HL-60/S4 treated with phorbol 12-myristate 13-acetate at 8.2 ng/mL for 4 days and 3 days (cell line): ENCODE results near the gene EED.

Source experiments
- in situ Hi-C: fragments of 300-500 bp; cut with MboI; formaldehyde crosslinking; loops from 2 replicates; pipeline ENCODE4 v1.15.0; 2022; ENCODE audit warnings: low sequenced_read_pairs

Gene EED, protein sequence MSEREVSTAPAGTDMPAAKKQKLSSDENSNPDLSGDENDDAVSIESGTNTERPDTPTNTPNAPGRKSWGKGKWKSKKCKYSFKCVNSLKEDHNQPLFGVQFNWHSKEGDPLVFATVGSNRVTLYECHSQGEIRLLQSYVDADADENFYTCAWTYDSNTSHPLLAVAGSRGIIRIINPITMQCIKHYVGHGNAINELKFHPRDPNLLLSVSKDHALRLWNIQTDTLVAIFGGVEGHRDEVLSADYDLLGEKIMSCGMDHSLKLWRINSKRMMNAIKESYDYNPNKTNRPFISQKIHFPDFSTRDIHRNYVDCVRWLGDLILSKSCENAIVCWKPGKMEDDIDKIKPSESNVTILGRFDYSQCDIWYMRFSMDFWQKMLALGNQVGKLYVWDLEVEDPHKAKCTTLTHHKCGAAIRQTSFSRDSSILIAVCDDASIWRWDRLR

DNA sequence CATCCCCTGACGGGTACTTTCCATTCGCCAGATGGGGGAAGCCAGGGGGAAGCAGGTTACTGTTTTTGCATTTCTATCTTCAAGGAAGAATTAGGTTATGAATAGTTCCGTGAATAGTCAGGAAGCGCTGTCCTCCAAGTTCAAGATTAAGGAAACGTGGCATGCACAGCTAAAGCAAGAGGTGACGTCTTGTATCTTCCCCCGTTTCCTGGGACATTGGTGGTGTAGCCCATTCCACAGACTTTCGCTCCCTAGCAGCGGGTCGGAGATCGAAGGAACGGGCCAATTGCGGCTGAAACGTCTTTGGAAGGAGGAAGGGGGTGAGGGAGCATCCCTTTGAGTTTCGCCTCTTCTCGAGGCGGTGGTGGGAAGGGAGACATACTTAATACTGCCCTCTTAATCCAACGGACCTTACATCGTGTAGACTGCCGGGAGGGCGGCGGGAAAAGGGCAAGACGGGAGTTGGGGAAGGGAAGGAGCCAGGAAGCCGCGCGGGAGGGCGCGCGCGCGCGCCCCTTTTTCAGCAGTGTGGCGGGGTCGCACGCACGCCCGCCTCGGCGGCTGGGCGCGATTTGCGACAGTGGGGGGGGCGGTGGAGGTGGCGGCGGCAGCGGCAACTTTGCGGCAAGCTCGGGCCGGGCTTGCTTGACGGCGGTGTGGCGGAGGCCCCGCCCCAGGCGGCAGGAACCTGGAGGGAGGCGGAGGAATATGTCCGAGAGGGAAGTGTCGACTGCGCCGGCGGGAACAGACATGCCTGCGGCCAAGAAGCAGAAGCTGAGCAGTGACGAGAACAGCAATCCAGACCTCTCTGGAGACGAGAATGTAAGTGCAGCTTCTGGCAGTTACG is at the start of gene EED:
Gene EED (plus strand): TSS at position 232 of the 847 bp plus-strand sequence. CDS start 477 bp downstream, at position 709.
- in situ Hi-C loops: no loop called here

DNA sequence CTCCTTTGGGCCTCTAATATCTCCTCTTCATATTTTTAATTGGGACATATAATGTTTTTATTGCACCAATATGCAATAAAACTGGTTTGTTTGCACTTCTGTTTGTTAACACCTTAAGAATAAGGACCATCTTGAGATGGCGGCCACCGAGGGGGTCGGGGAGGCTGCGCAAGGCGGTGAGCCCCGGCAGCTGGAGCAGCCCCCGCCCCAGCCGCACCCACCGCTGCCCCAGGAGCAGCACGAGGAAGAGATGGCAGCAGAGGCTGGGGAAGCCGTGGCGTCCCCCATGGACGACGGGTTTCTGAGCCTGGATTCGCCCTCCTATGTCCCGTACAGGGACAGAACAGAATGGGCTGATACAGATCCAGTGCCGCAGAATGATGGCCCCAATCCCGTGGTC is 49.6 kb upstream of the EED start:
- in situ Hi-C loops: no loop called here

DNA sequence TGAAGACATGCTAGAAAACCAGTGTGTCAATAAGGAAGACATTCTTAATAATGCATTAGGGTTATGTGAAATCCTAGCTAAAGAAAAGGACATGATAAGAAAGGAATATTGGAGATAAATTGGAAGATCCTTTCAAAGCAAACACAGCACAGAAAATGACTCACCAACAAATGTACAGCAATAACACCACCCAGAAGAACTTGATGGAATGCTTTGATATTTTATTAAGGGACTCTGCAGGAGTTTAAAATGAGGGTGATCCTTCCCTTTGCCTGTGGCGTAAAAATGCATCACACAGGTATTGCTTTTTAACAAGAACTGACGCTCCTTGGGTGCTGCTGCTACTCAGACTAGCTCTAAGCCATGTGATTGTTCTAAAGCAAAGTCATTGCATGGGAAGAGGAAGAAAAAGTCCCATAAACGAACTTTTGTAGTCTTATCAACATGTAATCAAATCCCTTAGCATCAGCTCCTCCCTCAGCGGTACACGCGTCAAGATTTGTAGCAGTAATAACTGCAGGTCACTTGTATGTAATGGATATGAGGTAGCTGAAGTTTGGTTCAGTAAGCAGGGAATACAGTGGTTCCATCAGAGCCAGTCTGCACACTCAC is 48.4 kb upstream of the EED start:
- in situ Hi-C loops: no loop called here

DNA sequence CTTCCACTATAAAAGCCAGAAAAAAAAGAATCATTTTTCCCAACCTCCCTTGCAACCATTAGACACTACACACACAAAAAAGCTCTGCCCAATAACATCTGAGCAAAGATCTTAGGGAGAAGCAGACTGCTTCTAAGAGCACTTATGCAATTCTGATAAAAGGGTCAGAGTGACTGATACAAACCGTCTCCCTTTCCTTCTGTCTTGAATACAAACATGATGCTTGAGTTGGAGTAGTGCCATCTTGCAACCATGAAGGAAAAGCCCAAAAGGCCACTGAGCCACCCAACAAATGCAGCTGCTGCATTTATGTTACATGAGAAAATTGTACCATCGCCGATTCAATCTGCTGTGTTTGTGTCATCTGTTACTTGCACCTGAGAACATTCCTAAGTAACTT is 47.6 kb upstream of the EED start:
- in situ Hi-C loops: no loop called here

DNA sequence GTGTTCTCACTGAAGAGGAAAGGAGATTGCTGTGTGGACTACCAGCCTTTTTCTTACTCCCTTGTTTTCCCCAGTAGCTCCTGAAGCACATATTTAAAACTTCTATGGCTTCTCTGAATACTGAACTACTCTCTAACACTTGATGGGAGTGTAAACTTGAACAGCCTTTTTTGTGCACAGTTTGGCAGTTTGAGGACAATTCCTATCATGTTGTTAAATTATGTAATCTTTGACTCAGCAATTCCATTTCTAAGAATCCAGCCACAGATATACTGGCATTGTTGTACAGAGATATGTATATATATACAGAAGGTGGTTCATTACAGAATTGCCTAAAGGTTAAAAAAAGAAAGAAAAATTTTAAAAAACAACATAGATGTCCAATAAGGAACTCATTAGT is 47.1 kb upstream of the EED start:
- in situ Hi-C loops: no loop called here

DNA sequence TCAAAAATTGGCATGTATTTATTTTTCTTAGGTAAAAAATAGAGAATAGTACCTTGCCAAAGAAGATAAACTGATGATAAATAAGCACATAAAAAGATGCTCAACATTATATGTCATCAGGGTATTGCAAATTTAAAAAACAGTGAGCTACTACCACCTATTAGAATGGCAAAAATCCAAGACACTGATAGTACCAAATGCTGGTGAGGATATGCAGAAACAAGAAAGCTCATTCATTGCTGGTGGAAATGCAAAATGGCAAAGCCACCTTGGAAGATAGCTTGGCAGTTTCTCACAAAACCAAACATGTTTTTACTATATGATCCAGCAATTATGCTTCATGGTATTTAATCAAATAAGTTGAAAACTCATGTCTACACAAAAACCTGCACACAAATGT is 46.4 kb upstream of the EED start:
- in situ Hi-C loops: no loop called here

DNA sequence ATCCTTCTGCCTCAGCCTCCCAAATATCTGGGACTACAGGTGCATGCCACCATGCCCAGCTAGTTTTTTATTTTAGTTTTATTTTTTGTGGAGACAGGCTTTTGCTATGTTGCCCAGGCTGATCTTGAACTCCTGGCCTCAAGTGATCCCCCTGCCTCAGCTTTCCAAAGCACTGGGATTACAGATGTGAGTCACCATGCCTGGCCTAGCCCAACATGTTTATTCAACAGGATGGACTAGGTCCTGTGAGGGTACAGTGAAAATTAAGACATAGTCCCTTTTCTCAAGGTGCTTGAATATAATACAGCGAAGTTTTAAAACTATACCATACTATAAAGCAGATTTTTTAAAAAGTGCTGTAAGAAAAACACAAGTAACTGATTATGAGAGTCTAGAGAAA is 45.2 kb upstream of the EED start:
- in situ Hi-C loops: no loop called here

DNA sequence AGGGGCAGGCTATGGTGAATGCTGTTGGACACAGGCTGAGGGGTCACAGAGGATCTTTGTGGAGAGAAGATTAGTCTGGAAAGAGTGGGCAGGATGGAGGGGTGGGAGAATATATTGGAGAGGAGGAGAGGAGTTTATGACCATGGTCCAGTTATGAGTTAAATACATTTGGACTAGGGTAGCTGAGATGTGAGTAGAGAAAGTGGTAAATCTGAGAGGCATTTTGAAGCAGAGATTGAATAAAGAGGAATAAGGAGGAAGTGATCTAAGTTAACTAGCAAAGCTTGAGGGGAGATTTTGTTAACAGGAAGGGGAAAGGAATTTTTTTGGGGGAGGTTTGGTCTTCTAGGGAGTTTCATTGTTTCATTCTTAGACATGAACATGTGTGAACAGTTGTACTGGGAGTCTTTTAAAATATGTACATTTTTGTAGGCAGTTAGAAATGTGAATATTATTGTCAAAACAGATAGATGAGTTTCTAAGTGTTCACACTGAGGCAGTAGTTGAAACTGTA is 43.1 kb upstream of the EED start:
- in situ Hi-C loops: loop anchor here (10.0 kb wide), 1 partner anchor 147 kb away; no protein-coding TSS in a partner anchor

DNA sequence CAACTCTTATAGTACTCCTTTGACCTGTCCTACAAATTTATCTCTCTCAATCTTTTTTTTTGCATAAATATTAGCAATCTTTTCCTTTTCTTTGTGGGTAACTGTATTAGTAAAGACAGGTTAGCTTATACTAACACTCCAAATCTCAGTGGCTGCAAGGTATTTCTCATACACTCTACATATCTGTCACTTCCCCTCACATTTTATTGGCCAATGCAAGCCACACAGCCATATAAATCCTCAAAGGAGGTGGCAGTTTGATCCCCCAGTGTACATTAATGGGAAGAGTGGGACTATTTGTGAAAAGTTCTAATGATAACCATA is 42.6 kb upstream of the EED start:
- in situ Hi-C loops: loop anchor here (10.0 kb wide), 1 partner anchor 147 kb away; no protein-coding TSS in a partner anchor

DNA sequence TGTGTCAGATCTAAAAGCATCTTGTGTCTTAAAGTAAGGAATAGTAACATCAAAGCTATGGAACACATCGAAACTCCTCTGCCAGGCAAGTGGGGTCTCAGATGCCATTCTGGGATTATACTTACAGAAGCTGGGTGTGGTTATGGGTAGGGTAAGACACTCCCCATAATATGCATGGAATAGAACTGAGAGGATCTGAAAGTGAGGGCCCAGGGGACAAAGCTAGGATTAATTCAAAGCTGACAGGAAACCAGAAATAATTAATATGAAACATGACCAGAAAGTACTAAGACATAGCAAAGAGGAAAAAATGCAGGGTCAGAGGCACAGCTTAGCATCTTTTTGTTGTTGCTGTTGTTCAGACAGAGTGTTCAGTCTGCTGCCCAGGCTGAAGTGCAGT is 40.2 kb upstream of the EED start:
- in situ Hi-C loops: loop anchor here (10.0 kb wide), 1 partner anchor 150 kb away; no protein-coding TSS in a partner anchor

DNA sequence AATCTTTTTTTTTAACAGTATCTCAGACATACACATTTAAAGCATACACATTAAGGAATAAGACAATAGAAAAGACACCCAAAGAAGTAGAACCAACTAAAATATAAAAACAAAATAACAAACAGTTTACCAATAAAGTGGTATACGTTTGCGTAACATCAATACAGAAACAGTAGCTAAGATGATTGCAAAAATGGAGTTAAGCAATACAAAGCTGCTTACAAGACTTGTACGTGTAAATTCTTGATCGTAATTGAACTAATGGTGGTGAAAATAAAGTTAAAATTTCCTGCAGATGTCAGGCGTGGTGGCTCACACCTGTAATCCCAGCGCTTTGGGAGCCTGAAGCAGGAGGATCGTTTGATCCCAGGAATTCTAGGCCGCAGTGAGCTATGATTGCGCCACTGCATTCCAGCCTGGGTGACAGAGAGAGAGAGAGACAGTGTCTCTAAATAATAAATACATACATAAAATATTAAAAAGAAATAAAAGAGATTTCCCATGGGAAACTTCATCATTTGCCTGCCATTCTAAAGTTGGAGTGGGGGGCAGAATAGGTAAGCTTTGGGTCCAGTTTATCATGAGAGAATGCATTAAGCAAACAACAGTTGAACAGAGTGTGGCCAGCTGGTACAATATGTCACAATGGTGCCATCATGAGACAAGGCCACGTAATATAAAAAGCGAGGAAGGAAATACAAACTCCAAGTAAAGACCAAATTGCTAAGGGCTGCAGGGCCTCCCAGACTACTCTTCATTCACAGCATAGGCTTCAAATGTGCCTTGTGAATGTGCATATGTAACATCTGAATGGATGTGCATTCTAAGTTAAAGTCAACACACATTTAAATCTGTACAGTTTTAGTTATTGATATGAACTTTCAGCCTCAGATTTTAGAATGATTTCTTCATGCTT is 38.9 kb upstream of the EED start:
- in situ Hi-C loops: loop anchor here (10.0 kb wide), 1 partner anchor 151 kb away; no protein-coding TSS in a partner anchor

DNA sequence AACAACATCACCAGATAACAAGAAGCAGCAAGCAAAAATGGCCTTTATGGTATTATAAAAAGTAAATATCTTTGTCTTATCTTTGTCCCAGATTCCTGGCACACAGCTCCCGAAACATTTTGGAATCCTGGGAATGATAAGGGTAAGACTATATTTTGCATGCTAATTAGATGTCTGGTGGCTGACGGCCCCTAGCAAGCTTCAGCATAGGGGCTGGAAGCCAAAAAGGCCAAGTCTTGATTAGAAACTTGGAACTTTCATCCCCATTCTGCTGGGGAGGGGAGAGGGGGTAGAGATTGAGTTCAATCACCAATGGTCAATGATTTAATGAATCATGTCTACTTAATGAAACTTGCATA is 38.2 kb upstream of the EED start:
- in situ Hi-C loops: loop anchor here (10.0 kb wide), 1 partner anchor 152 kb away; no protein-coding TSS in a partner anchor

DNA sequence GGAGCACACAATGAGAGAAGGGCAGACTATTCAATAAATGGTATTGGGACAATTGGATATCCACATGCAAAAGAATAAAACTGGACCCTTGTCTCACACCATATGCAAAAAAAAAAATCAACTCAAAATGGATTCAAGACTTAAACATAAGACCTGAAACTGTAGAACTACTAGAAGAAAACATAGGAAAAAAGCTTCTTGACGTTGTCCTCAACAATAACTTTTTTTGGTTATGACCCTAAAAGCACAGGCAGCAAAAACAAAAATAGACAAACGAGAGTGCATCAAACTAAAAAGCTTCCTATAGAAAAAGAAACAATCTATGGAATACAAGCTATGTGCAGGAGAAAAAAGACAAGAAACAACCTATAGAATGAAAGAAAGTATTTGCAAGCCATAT is 37.1 kb upstream of the EED start:
- in situ Hi-C loops: loop anchor here (10.0 kb wide), 1 partner anchor 153 kb away; no protein-coding TSS in a partner anchor

DNA sequence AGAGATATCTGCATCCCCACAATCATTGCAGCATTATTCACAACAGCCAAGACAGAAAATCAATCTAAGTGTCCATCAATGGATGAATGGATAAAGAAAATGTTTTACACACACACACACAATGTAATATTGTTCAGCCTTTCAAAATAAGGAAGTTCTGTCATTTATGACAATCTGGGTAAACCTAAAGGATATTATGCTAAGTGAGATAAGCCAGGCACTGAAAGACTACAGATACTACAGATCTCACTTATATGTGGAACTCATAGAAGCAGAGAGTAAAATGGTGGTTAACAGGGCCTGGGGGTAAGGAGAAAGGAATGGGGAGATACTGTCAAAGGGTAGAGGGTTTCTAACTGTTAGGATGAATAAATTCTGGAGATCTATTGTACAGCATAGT is 36.0 kb upstream of the EED start:
- in situ Hi-C loops: loop anchor here (10.0 kb wide), 1 partner anchor 154 kb away; no protein-coding TSS in a partner anchor

DNA sequence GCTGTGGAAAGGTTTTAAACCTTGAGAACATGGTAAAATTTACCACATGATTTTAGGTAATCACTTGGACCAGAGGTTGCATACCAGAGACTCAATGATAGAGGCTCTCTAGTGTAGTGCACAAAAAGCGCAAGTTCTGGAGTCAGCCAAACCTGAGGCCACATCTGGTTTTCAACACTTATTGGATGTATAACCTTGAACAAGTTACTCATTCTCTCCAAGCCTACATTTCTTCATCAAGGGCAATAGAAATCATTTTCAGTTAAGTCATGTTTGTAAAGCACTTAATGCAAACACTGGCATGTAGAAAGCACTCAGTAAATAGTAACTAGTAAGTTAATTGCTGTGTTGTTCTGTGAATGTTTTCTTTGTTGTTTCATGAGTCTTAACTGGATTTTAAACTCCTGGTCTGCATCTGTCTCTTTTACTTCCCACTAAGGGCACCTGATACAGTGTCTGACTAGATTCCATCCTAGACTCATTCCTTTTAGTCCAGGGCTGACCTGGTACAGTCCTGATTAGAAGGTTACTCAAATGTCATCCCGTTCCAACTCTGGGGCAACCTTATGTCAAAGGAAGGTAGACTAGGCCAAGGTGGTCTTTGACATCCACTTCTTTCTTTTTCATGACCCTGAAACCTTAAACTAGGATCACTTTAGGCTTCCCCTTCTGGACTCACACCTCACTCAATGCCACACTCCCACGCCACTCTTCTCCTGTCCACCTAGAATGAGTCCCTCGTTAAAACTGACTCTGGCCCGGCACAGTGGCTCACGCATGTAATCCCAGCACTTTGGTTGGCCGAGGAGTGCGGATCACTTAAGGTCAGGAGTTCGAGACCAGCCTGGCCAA is 34.5 kb upstream of the EED start:
- in situ Hi-C loops: loop anchor here (10.0 kb wide), 1 partner anchor 155 kb away; no protein-coding TSS in a partner anchor

DNA sequence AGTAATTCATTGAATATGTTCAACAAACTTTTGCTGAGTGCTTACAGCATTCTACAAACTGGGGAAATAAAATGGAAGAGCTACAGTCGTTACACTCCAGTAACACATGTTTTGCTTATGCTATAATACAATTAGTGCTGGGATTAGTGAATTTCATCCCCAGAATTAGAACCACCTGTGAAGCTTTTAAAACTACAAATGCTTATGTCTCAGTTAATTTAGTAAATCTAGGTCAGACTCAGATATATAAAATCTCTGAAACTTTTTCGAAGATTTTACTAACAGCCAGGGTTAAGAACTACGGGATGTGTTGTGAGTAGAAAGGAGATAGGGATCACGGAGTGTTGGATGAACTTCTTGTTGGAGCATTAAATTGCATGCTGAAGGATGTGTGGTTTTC is 33.7 kb upstream of the EED start:
- in situ Hi-C loops: no loop called here

DNA sequence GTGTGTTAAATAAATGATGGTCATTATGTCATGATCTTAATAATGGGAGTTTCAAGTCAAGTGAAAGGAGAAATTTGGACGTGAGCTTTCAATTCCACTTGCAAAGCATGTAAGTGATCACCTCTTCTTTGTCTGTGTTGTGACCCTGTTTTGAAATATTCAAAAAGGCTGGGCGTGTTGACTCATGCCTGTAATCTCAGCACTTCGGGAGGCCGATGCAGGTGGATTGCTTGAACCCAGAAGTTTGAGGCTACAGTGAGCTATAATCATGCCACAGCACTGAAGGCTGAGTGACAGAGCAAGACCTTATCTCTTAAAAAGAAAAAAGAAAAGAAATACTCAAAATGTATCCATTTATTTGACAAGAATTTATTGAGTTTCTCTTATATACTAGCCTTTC is 32.9 kb upstream of the EED start:
- in situ Hi-C loops: no loop called here

DNA sequence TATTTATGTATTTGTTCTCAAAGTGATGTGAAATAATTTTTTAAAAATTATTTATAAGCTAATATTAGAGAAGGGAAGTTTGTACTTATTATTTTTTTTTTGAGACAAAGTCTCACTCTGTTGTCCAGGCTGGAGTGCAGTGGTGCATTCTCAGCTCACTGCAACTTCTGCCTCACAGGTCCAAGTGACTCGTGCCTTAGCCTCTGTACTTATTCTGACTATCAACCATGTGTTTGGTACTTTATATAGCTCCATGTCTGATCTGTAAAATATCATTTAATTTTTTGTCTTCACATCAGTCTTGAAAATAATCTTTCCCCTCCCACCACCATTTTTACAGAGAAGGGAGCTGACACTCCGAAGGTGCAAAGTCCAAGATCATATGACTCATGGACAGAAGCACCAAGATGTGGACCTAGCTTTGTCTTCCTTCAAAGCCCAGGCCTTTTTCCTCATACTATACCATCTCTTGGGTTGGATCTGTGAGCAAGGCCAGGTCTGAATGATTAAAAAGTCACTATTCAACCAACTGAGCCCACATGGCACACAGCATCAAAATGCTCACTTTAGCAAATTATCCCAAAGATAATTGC is 32.4 kb upstream of the EED start:
- in situ Hi-C loops: no loop called here

DNA sequence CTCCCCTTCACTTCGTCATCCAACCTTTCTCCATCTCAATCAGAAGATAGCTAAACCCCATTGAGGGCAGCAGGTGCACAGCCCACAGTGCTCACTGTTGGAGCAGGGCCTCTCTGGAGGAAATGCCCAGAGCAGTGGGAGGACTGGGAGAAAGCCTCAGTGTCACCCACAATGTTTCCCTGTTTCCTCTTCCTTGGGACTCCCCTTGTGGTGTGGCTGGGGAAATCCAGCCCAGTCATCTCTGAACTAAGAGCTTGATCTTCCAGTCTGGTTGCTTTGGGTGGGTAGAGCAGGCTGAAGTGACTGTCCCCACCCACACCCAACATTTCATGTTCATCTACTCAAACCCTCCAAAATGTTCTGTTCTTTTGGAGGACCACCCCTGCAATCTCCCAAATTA is 29.8 kb upstream of the EED start:
- in situ Hi-C loops: loop anchor here (5.0 kb wide), 1 partner anchor 177 kb away; no protein-coding TSS in a partner anchor
